HG03354 (cell line): ENCODE results near the gene FAM163B.

ENCODE experiments used
- ATAC-seq: cut with Tn5 transposase; IDR thresholded peaks from one replicate; pipeline ENCODE4 v1.9.1; 2021; ENCODE audit warnings: mild to moderate bottlenecking; ENCODE audit not compliant: unreplicated experiment, poor library complexity, severe bottlenecking

The FAM163B gene

DNA sequence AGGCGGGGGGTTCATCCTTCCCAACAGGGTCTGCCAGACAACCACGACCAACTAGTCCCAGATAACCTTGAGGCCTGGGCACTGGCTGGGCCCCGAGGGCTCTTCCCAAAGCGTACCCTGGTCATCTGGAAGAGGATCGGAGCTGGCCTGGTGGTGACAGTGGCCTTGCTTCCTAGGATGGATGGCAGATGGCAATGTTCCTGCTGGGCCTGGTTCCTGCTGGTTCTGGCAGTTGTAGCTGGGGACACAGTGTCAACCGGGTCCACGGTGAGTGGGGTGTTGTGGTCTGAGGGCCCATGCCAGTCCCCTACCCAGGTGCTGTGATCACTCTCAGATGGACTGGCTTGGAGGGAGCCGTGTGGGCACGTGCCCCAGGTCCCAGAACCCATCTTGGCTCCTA lies 72.7 kb downstream of the FAM163B start:
- no peak for ATAC-seq

DNA sequence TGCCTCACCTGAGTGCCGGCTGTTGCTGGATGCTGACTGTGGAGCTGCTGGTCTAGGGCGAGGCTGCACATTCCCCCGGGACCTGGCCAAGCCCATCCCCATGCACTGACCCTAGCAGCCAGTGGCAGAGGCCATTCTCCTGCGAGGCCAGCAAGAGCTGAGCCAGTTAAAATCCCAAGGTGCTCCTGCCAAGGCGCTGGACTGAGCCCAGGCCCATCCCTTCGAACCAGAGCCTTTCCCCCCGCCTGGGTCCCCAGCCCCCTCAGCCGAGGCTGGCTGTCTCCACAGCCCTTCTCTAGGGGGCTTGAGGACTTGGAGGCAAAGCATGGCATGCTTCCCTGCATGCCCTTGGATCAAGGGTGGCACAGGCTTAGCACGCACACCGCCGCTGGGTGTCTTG lies 73.1 kb downstream of the FAM163B start:
- ATAC-seq: no peak

DNA sequence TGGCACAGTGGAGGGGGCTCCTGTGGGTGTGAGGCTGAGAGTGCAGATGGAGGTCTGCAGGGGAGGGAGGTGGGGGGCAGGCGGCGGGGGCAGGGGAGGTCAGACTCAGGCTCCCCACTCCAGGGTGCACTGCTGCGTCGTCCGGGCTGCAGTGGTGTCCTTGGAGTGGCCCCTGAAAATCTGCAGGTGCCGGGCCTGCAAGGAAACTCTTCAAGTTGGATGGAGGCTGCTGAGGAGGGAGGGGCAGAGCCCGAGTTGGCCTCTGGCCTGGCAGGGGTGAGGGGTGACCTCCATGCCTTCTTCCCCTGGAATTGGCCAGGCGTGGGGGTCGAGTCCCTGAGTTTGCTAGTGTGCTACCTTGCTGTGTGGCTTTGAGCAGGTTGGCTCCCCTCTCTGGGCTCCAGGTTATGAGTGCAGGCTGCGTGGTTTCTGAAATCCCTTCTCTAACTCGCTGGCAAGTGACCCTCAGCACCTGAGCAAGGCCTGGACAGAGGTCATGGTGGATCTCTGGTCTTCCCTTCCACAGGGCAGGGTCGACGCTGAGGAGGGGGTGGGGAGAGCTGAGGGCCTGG lies 73.8 kb downstream of the FAM163B start:
- no peak for ATAC-seq

DNA sequence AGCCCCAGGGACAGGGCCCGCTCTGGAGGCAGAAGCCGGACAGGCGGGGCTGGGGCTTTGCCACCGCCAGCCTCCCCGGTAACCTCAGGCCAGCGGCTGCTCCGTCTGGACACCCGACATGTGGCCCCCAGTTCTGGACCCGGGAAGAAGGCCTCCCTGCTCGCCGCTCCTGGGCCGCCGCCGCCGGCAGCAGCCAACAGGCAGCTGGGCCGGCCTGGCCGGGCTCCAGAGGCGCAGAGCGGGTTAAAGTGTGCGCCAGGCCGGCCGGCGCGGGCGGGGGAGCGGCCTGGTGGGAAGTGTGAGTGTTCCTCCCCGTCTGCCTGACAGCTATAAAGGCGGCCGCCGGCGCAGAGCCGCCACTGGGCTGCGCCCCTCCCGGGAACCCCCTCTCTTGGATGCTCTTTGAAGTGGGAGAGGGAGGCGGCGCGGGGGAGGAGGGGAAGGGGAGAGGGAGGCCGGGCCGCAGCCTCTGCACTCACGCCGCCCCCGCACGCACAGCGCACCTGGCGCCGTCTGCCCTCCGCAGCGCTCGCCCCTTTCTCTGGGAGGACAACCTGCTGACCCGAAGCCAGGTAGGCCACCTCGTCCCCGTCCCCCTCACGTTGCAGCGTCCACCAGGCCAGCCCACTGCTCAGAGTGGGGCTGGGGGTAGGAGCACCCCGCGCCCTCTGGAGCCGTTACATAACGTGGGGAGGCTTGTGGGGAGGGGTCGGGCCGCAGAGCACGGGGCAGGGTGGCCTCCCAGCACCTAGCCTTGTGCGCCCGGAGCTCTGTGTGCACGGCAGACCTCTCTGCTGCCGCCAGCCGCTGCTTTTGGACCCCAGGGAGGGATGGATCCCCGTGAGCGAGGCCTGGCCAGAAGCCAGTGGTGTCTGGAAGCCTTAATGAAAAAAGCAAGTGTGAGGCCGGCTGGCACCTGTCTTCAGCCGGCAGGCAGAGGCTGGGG lies 74.6 kb downstream of the FAM163B start, which contains the start of gene ADAMTSL2:
ADAMTSL2 (plus strand) TSS at position 359 of the 946 bp plus-strand sequence. CDS start 2,009 bp downstream, outside the sequence.
- no peak for ATAC-seq

DNA sequence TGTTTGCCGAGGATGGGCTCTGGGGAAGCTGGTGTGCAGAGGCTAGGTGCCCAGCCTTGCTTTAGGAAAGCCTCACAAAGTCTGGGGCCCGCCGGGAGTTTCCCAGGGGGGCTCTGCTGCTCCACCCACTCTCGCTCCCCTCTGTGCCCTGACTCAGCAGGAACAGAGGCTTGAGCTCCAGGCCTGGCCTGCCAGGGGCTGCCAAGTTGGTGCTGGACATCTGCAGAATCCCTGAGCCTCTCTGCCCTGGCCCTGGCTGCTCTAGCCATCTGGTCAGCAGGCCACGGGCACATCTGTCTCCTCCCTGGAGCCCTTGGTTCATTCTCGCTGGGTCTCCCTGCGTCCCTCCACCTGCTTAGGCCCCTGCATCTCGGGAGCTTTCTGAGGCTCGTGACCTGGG lies 75.3 kb downstream of the FAM163B start:
- ATAC-seq: no peak

DNA sequence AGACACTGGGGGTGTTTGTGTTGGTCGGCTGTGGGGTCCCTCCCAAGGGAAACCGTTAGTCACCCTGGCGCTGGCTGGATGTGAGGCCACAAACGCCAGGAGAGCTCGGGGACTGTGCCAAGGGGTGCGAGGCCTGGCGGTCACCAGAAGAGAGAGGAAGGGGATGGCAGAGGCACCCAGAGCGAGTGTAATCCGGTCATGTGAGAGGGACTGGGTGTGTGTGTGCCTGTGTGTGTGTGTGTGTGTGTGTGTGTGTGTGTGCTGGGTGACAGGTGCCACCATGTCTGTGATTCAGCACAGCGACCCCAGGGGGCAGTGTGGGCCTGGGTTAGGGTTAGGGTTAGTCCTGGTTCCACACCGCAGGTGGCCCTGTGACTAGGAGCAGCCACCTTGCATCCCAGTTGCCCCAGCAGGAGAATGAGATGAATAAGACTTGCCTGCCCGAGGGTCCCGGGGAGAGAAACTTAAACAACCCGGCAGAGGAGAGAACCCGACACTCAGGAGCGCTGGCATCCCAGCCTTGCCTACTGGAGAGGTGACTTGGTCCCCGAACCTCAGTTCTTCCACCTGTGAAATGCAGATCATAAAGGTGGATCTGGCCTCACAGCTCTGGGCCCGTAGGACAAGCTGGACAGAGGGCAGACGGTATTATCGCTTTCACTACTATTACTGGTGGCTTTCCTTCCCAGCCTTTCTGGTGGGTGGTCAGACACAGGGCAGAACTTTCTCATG lies 76.1 kb downstream of the FAM163B start:
- ATAC-seq: no peak

DNA sequence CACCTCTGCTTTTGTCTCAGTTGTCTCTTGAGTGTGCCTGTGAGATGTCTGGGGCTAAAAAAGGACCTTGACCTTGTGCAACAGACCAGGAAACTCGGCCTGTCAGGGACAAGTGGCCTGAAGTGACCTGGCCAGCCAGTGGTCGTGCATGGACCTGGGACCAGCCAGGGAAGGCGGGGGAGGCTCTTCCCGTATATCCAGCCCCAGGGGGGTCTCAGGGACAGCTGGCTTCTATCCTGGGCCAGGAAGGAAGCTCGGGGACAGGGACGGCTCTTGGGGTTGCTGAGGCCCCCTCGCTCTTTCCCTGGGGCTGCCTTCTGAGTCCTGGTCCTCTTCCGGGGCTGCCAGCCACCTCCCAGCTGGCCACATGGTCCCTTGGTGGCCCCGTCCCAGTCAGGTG lies 77.9 kb downstream of the FAM163B start:
- ATAC-seq: no peak

DNA sequence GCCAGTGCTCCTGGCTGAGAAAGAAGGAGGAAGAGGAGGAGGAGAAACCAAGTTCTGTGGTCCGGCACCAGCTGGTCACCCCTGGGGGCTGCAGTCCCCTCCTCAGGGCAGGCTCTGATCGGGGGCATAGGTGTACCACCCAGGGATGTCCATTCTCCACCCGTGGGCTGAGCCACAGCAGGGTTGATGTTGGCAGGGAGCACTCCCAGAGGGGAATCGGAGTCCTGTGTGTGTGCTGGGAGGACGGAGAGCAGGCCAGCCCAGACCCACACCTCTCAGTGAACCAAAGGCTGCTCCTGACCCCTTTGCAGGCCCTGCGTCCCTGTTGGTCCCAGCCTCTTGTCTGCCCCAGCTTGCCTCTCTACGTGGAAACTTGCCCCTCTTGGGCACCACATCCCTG lies 79.3 kb downstream of the FAM163B start:
- ATAC-seq: no peak

DNA sequence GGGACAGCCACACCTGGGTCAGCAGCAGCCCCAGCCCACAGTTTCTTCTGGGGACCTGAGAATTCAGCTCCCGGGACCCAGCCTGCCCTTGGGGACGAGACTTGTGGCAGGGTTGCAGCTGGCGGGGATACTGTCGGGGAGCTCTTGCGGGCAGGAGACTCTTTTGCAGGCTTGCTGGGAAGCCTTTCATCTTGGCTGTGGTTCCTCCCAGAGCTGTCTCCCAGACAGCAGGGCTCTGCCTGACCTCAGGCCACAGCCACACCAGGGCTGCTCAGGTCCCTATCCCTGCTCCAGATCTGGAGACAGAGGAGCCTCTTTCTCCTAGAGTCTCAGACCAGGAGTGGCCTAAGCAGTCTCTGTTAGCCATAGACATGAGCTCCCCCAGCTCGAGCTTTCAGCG lies 79.7 kb downstream of the FAM163B start:
- ATAC-seq: no peak

DNA sequence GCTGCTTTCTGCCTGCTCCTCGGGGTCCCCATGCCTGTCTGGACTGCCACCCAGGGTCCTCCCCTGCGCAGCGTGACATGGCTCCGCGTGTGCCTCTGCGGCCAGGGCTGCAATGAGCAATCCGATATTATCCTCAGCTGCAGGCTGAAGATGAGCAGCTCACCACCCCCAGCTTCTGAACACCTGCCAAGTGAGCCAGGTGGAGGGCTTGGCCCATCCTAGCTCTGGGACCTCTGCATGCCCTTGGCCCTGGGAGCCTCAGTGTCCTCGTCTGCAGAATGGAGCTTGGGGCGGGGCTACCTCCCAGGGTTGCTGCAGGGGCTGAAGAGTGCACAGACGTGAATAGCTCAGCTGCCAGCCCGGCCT lies 80.3 kb downstream of the FAM163B start:
- no peak for ATAC-seq

DNA sequence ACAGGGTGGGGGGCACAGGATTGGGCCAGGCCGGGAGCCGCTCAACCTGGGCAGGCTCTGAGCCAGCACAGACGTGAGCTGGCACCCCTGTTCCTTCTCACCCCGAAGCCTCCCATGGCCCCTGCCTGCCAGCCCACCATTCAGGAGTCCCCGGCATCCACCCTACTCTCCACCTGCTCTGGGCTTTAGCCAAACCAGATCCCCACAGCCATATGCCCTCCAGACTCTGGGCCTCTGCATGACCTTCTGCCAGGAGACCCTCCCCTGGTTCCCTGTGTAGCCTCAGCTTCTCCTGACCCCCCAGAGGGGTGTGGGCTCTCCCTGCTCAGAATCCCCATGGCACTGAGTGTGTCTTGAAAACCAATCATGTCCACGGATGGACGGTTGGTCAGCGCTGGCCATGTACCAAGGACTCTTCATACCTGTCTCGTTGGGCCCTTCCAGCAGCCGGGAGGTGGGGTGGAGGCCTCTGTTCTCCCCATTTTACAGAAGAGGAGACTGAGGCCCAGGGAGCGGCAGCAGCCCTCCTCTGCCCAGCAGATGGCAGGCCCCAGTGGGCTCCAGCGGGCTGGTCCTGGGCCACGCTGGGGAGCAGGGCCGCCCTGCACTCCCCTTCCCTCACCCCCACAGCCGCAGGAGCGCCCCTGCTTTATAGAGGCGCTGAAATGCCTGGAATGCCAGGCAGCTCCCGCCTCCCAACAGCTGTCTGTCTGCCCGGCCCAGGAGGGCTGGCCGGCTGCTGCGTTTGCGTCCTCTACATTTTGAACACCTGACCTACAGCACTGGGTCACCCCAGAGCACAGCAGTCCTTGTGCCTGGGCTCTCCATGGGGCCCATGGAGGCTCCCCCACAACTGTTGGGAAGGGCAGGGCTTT lies 81.0 kb downstream of the FAM163B start:
- no peak for ATAC-seq

DNA sequence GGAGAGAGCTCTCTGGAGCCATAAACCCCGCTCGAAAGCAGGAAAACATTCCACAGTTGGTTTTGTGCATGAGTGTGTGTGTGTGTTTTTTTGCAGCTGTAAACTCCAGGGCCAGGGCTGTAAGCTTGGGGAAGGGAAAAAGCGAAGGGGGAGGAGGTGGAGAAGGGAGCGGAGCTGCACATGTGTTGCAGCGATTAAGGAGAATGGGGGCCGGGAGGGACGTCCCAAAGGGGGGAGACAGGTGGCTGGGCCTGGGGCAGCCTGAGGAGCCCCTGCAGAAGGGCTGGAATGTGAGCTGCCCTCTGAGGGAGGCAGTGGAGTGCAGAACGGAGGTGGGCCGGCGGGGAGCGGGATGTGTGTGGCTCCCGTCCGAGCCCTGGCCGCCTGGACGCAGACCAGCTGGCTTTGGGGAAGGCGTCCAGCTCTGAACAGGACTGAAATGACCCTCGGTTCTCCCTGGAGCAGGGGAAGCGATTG lies 81.7 kb downstream of the FAM163B start:
- no peak for ATAC-seq
